ENCODE data around the gene DERL2.

GRCh38 chr17:5530265-5531084 is 44.5 kb upstream of the DERL2 start:
- TF ChIP-seq CTCF (IDR thresholded peaks at IDR 0.05) = no peak
- TF ChIP-seq POLR2A (IDR thresholded peaks at IDR 0.05) = no peak

Data from gastroesophageal sphincter (tissue), 3 donors.